Right lobe of liver (tissue), 6 donors: ENCODE data around the gene SHC3. TPM values are rescaled to one million over a fixed set of nuclear protein-coding genes. Genes with fewer than 3 reads are reported as not detected.

ENCODE experiments used
- ATAC-seq, 4 donors: fragments of 200-7000 bp; cut with Tn5 transposase; one replicate each; pipeline ENCODE4 v1.9.1; 2020; ENCODE audit warnings: mild to moderate bottlenecking in 4 of 4, moderate library complexity in 4 of 4
- DNase-seq, 3 donors: peaks; one replicate each; pipeline ENCODE4 v3.0.0-alpha.2; 2020
- H3K27ac ChIP-seq, 3 donors: fragments of 200-600 bp; one replicate each; pipeline ENCODE4 v1.8.0; 2022
- H3K27me3 ChIP-seq, 2 donors: fragments of 200-600 bp; one replicate each; pipeline ENCODE4 v1.8.0; 2022
- H3K36me3 ChIP-seq, 4 donors: fragments of 200-600 bp; sonication (generic) in 1 of 4; one replicate each; pipeline versions ENCODE4 v1.5.1 to v1.8.0; 2017 to 2022; ENCODE audit warnings: control low read depth in 1 of 4
- H3K4me1 ChIP-seq, 4 donors: fragments of 200-600 bp; sonication (generic) in 1 of 4; one replicate each; pipeline versions ENCODE4 v1.5.1 to v1.8.0; 2017 to 2022; ENCODE audit warnings: control low read depth in 1 of 4
- H3K4me3 ChIP-seq, 3 donors: fragments of 200-600 bp; one replicate each; pipeline ENCODE4 v1.8.0; 2022
- H3K9me3 ChIP-seq, 4 donors: fragments of 200-600 bp; sonication (generic) in 1 of 4; one replicate each; pipeline versions ENCODE4 v1.5.1 to v1.8.0; 2017 to 2022; ENCODE audit warnings: control low read depth in 1 of 4
- CTCF ChIP-seq, 4 donors: fragments of 200-600 bp in 3 of 4; fragments of 450-650 bp in 1 of 4; IDR thresholded peaks; one replicate each; pipeline versions ENCODE4 v1.5.1 to v1.8.0; 2016 to 2022; ENCODE audit warnings: antibody characterized with exemption in 4 of 4, mild to moderate bottlenecking in 2 of 4
- POLR2A ChIP-seq: fragments of 450-650 bp; IDR thresholded peaks from one replicate; pipeline ENCODE4 v1.6.1; 2017; ENCODE audit warnings: antibody characterized with exemption, mild to moderate bottlenecking
- WGBS: methylation state at CpG from one replicate; pipeline ENCODE4 v1.1.6; 2018; ENCODE audit warnings: low coverage, low lambda C conversion rate; ENCODE audit not compliant: insufficient coverage; ENCODE audit errors: missing lambda C conversion rate; 5-methylcytosine and 5-hydroxymethylcytosine counted together
- intact Hi-C, 2 donors: fragments of 100-400 bp; cut with DNase I; formaldehyde crosslinking; loops; one replicate each; pipeline versions ENCODE4 v1.11.2 to v1.14.1; 2022
- total RNA-seq, 6 experiments: library from RNA; depleted of rRNA in 2 of 6; stranded (reverse); fragments of >200 nt in 2 of 6; fragmentation: NEBNext Ultra II Directional in 3 of 6; extraction: Animal tissue kit (Norgen Biotek cat#: 25700) in 3 of 6; gene quantifications; one replicate each; pipeline versions ENCODE4 v1.1.0 to v1.2.4, GENCODE V29; 2016 to 2023
- donor health status: DM: no; HTN: yes; CAD: no.
- donor health status: DM: no; HTN: no; CAD: no.
- donor health status: DM: no; HTN: no; CAD: no.
- donor health status: DM: no; HTN: yes; CAD: no.
- donor health status: DM: no; HTN: yes; CAD: no.

SHC3 gene
- total RNA-seq, 6 experiments from 2014 or later, result 0.05 to 0.35 (median 0.17) TPM

GRCh38 chr9:89107406-89107805 lies 71.2 kb downstream of the SHC3 start:
- DNase-seq, result no peak
- H3K9me3 ChIP-seq, result no peaks in the 10 kb centered on the region
- 55% methylated on average over 2 of the region's 3 CpGs for WGBS
- ATAC-seq, result no peak
- no peak overlapping the region for H3K4me3 ChIP-seq
- no peaks in the 10 kb centered on the region for H3K27me3 ChIP-seq
- no peak overlapping the region for H3K27ac ChIP-seq
- H3K36me3 ChIP-seq, result no peaks in the 10 kb centered on the region
- no peaks in the 10 kb centered on the region for H3K4me1 ChIP-seq
- intact Hi-C loops, result no loop called here
- TF ChIP-seq CTCF (IDR thresholded peaks at IDR 0.05) (no peak), POLR2A (no peak)

DNA sequence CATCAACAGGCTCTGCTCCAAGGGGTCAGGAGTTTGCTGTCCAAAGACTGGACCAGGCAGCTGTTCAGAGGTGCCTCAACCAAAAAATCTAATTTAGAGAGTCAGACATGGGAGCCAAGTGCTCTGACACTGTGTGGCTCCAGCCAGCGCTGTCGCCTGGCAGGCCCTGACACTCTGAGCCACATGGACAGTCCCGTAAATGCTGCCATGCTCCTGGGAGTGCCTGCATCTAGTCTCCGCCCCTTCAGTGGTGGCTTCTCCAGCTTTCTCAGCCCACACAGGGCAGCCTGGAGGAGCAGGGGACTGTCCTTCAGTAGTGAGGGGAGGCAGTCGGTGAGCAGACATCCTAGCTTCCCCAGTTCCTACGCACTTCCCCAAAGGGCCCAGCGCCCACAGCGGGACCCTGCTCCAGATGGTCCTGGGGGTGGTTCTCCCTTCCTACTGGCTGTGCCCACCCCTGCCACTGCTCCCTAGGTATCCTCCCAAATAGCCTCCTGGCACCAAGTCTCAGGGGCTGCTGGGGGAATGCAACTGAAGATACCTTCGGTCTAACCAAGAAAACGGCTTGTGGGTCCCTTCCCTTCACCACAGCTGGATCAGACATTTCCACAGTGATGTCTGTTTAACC lies 72.3 kb downstream of the SHC3 start:
- no peak for DNase-seq
- ATAC-seq, result no peak

GRCh38 chr9:89104821-89105220 lies 73.8 kb downstream of the SHC3 start:
- ATAC-seq (no peak), DNase-seq (no peak)
- no peaks in the 10 kb centered on the region for H3K4me1 ChIP-seq
- no peak overlapping the region for H3K4me3 ChIP-seq
- TF ChIP-seq CTCF (IDR thresholded peaks at IDR 0.05) (no peak), POLR2A (no peak)
- intact Hi-C loops, result no loop called here
- 78% methylated on average over 3 of the region's 4 CpGs for WGBS
- H3K9me3 ChIP-seq, result no peaks in the 10 kb centered on the region
- no peak overlapping the region for H3K27ac ChIP-seq
- no peaks in the 10 kb centered on the region for H3K36me3 ChIP-seq
- H3K27me3 ChIP-seq, result no peaks in the 10 kb centered on the region

More for the DNA sequence above, 72.3 kb downstream of the SHC3 start:
- Histone ChIP-seq H3K4me1 (no peaks in the 10 kb centered on the region), H3K9me3 (no peaks in the 10 kb centered on the region), H3K4me3 (no peak overlapping the region), H3K36me3 (no peaks in the 10 kb centered on the region), H3K27ac (no peak overlapping the region), H3K27me3 (no peaks in the 10 kb centered on the region)
- WGBS, result 87% methylated on average over 3 of the region's 10 CpGs
- TF ChIP-seq POLR2A, result no peak
- TF ChIP-seq CTCF (IDR thresholded peaks at IDR 0.05), result no peak
- intact Hi-C loops, result no loop called here

- TF ChIP-seq POLR2A (no peak), CTCF (IDR thresholded peaks at IDR 0.05) (no peak)
- DNase-seq (no peak), ATAC-seq (no peak)
- 89% methylated on average over 2 of the region's 2 CpGs for WGBS
- Histone ChIP-seq H3K4me3 (no peak overlapping the region), H3K4me1 (no peaks in the 10 kb centered on the region), H3K27me3 (no peaks in the 10 kb centered on the region), H3K36me3 (no peaks in the 10 kb centered on the region), H3K9me3 (no peaks in the 10 kb centered on the region), H3K27ac (no peak overlapping the region)
- intact Hi-C loops, result no loop called here
Measured at GRCh38 chr9:89097219-89097618, 81.4 kb downstream of the SHC3 start.

- ATAC-seq, result no peak
- H3K4me3 ChIP-seq, result no peak overlapping the region
- 90% methylated on average over 3 of the region's 7 CpGs for WGBS
- no peak for DNase-seq
- no peaks in the 10 kb centered on the region for H3K27me3 ChIP-seq
- no peaks in the 10 kb centered on the region for H3K4me1 ChIP-seq
- H3K9me3 ChIP-seq, result no peaks in the 10 kb centered on the region
- H3K36me3 ChIP-seq, result no peaks in the 10 kb centered on the region
- intact Hi-C loops, result no loop called here
- H3K27ac ChIP-seq, result no peak overlapping the region
- no peak for TF ChIP-seq POLR2A
- TF ChIP-seq CTCF (IDR thresholded peaks at IDR 0.05), result no peak
Measured at GRCh38 chr9:89096807-89097206, 81.8 kb downstream of the SHC3 start.
